Measurements from ENCODE around the gene CACNG1. TPM values are rescaled to one million over a fixed set of nuclear protein-coding genes. Genes with fewer than 3 reads are reported as not detected.

CACNG1 gene, protein sequence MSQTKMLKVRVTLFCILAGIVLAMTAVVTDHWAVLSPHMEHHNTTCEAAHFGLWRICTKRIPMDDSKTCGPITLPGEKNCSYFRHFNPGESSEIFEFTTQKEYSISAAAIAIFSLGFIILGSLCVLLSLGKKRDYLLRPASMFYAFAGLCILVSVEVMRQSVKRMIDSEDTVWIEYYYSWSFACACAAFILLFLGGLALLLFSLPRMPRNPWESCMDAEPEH
- not detected in 2 replicates for total RNA-seq

DNA sequence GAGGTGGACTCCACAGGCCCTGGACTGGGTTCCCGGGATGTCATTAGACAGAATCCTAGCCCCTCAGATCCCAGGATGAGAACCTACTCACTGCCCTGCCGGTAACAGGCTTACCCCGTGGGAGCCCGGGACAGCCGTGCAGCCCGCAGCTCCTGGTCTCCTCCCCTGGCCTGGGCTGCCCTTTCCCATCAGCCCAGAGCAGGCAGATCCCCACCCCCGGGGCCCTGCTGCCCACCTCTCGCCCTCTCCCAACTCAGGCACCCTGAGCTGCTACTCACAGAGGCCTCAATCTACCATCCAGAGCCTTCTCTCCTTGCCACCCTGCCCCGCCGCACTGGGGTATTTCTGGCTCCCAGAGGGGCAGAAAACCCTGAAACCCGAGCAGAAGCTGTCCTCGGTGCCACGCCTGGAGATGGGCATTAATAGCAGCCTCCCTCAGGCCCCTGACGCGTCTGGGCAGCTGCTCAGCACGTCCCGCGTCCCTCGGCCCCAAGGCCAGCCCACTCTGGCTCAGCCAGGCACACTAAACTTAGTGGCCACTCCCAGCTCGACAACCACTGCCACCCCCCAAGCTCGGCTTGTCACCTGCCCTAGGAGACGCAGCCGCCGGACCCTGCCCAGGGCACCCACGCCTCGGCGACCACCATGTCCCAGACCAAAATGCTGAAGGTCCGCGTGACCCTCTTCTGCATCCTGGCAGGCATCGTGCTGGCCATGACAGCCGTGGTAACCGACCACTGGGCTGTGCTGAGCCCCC is at the start of gene CACNG1:
CACNG1 (plus strand) TSS at position 539 of the 757 bp plus-strand sequence; CDS start at position 646, 107 bp downstream.
- Mint-ChIP-seq H3K9me3 (peaks cover 22% of the 10 kb centered on the region), H3K27me3 (ENCODE audit: insufficient read depth) (no peaks in the 10 kb centered on the region), H3K4me3 (no peak within 1 kb of the TSS), H3K36me3 (ENCODE audit: low read depth) (peaks cover 2% of the 10 kb centered on the region), H3K27ac (no peak within 1 kb of the TSS), H3K4me1 (ENCODE audit: low read depth) (no peaks in the 10 kb centered on the region)
- no peak for DNase-seq (ENCODE audit: low spot score)
- intact Hi-C loops (cut with micrococcal nuclease), result no loop called here

DNA sequence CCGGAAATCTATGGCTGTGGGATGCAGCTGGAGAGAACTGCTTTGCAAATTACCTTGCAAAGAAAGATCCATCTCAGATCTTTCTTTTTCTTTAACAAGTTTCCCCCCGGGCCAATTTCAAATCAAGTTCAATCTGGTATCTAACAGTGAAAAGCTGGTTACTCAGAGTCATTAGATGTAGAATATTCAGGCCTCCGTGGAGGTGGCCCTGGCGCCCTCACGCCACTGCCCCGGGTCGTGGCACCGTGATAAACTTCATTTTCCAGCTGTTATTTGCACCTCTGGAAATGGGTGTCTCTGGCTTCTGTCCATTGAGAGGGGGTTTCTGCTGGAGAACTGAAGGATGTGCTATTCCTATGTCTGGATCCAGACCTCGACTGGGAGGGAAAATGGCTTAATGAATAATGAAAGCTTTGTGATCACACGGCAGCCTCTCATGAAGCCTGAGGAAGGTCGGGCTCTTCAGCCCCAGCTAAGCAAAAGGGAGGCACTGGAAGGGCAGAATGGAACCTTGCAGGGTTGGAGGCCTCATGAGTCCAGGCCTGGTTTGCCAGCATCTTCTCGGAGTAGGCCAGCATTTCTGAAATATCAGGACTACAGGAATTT is 49.3 kb upstream of the CACNG1 start:
- no peaks in the 10 kb centered on the region for H3K9me3 Mint-ChIP-seq
- no peaks in the 10 kb centered on the region for H3K36me3 Mint-ChIP-seq (ENCODE audit: low read depth)
- peaks cover 4% of the 10 kb centered on the region for H3K27me3 Mint-ChIP-seq (ENCODE audit: insufficient read depth)
- no peak for DNase-seq (ENCODE audit: low spot score)
- no peaks in the 10 kb centered on the region for H3K4me1 Mint-ChIP-seq (ENCODE audit: low read depth)
- H3K27ac Mint-ChIP-seq, result no peak overlapping the region
- intact Hi-C loops (cut with micrococcal nuclease), result no loop called here
- no peak overlapping the region for H3K4me3 Mint-ChIP-seq

DNA sequence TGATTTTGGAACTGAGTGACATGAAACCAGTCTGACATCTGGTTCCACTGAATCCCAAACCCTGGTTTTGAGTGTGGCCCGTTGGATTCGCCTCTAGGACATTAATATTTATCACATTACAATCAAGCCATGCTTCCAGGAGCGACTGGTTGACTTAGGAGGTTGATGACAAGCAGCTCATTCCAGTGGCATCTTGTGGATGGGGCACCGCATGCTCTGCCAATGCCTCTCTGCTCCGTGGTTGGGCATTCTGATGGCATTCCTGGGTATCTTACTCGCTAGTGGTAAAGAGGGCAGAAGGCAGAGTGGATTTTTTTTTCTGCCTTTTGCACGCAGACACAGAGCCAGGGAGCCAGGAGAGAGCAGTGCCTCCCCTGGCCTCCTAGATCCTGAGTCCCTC is 48.4 kb upstream of the CACNG1 start:
- H3K4me3 Mint-ChIP-seq, result no peak overlapping the region
- H3K9me3 Mint-ChIP-seq, result no peaks in the 10 kb centered on the region
- intact Hi-C loops (cut with micrococcal nuclease), result no loop called here
- DNase-seq (ENCODE audit: low spot score), result no peak
- peaks cover 4% of the 10 kb centered on the region for H3K27me3 Mint-ChIP-seq (ENCODE audit: insufficient read depth)
- H3K27ac Mint-ChIP-seq, result no peak overlapping the region
- H3K36me3 Mint-ChIP-seq (ENCODE audit: low read depth), result no peaks in the 10 kb centered on the region
- no peaks in the 10 kb centered on the region for H3K4me1 Mint-ChIP-seq (ENCODE audit: low read depth)

DNA sequence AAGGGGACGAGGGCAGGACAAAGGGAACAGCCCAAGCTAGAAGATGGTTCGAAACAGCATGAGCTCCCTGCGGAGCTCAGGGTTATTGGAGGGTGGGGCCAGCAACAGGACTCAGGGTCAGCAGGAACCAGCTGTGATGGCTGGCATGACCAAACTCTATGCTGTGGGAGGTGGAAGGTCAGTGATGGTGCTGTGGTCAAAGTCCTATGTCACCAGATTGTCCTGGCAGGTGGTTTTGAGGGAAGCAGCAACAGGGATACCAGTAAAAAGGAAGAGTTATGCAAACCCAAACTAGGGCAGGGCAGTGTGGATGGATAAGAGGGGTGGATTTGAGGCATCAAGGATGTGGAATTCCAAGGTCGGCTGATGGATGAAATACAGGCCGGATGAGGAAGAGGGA is 47.4 kb upstream of the CACNG1 start:
- Mint-ChIP-seq H3K4me1 (ENCODE audit: low read depth) (no peaks in the 10 kb centered on the region), H3K27me3 (ENCODE audit: insufficient read depth) (peaks cover 5% of the 10 kb centered on the region), H3K4me3 (no peak overlapping the region), H3K27ac (no peak overlapping the region), H3K36me3 (ENCODE audit: low read depth) (no peaks in the 10 kb centered on the region), H3K9me3 (no peaks in the 10 kb centered on the region)
- no peak for DNase-seq (ENCODE audit: low spot score)
- intact Hi-C loops (cut with micrococcal nuclease), result no loop called here

GRCh38 chr17:67003231-67003630 is 41.1 kb upstream of the CACNG1 start:
- H3K36me3 Mint-ChIP-seq (ENCODE audit: low read depth), result no peaks in the 10 kb centered on the region
- no peak overlapping the region for H3K27ac Mint-ChIP-seq
- H3K4me3 Mint-ChIP-seq, result no peak overlapping the region
- no peaks in the 10 kb centered on the region for H3K9me3 Mint-ChIP-seq
- intact Hi-C loops (cut with micrococcal nuclease), result no loop called here
- no peak for DNase-seq (ENCODE audit: low spot score)
- peaks cover 12% of the 10 kb centered on the region for H3K27me3 Mint-ChIP-seq (ENCODE audit: insufficient read depth)
- no peaks in the 10 kb centered on the region for H3K4me1 Mint-ChIP-seq (ENCODE audit: low read depth)

DNA sequence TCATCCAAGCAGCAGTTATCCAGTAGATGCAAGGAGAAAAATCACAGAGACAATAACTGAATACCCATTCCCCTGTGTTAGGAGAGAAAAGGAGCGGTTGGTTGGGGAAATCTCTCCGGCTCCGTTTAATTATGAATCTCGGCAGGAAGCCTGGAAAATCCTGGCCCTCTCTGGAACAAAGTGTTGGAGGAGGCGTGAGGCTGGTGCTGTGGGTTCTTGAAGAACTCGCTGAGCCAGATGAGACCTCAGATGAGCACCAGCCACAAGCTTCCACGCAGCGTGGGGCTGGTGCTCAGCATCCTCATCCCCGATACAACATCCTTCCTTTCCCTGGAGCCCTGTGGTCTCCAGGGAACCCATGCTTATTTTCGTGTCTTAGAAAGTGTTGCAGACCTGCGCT is 40.2 kb upstream of the CACNG1 start:
- no peak overlapping the region for H3K27ac Mint-ChIP-seq
- intact Hi-C loops (cut with micrococcal nuclease), result no loop called here
- H3K27me3 Mint-ChIP-seq (ENCODE audit: insufficient read depth), result peaks cover 12% of the 10 kb centered on the region
- no peak for DNase-seq (ENCODE audit: low spot score)
- no peaks in the 10 kb centered on the region for H3K4me1 Mint-ChIP-seq (ENCODE audit: low read depth)
- no peak overlapping the region for H3K4me3 Mint-ChIP-seq
- H3K9me3 Mint-ChIP-seq, result no peaks in the 10 kb centered on the region
- no peaks in the 10 kb centered on the region for H3K36me3 Mint-ChIP-seq (ENCODE audit: low read depth)

GRCh38 chr17:67007266-67007665 is 37.1 kb upstream of the CACNG1 start:
- Mint-ChIP-seq H3K4me1 (ENCODE audit: low read depth) (no peaks in the 10 kb centered on the region), H3K27me3 (ENCODE audit: insufficient read depth) (peaks cover 13% of the 10 kb centered on the region), H3K27ac (no peak overlapping the region), H3K4me3 (no peak overlapping the region), H3K36me3 (ENCODE audit: low read depth) (no peaks in the 10 kb centered on the region), H3K9me3 (no peaks in the 10 kb centered on the region)
- DNase-seq (ENCODE audit: low spot score), result no peak
- intact Hi-C loops (cut with micrococcal nuclease), result no loop called here

- H3K4me1 Mint-ChIP-seq (ENCODE audit: low read depth), result no peaks in the 10 kb centered on the region
- H3K4me3 Mint-ChIP-seq, result no peak overlapping the region
- no peaks in the 10 kb centered on the region for H3K36me3 Mint-ChIP-seq (ENCODE audit: low read depth)
- H3K27me3 Mint-ChIP-seq (ENCODE audit: insufficient read depth), result peaks cover 9% of the 10 kb centered on the region
- no peak overlapping the region for H3K27ac Mint-ChIP-seq
- no peak for DNase-seq (ENCODE audit: low spot score)
- no peaks in the 10 kb centered on the region for H3K9me3 Mint-ChIP-seq
- intact Hi-C loops (cut with micrococcal nuclease), result no loop called here
These were observed 36.3 kb upstream of the CACNG1 start for GRCh38 chr17:67008101-67008500.

- Mint-ChIP-seq H3K4me3 (no peak overlapping the region), H3K27me3 (ENCODE audit: insufficient read depth) (peaks cover 3% of the 10 kb centered on the region), H3K9me3 (no peaks in the 10 kb centered on the region), H3K36me3 (ENCODE audit: low read depth) (no peaks in the 10 kb centered on the region), H3K4me1 (ENCODE audit: low read depth) (no peaks in the 10 kb centered on the region), H3K27ac (no peak overlapping the region)
- DNase-seq (ENCODE audit: low spot score), result no peak
- intact Hi-C loops (cut with micrococcal nuclease), result no loop called here
These were observed 32.7 kb upstream of the CACNG1 start for GRCh38 chr17:67011527-67012175.

GRCh38 chr17:67013891-67014290 is 30.5 kb upstream of the CACNG1 start:
- peaks cover 3% of the 10 kb centered on the region for H3K27me3 Mint-ChIP-seq (ENCODE audit: insufficient read depth)
- no peak overlapping the region for H3K27ac Mint-ChIP-seq
- DNase-seq (ENCODE audit: low spot score), result no peak
- no peaks in the 10 kb centered on the region for H3K4me1 Mint-ChIP-seq (ENCODE audit: low read depth)
- no peaks in the 10 kb centered on the region for H3K9me3 Mint-ChIP-seq
- H3K36me3 Mint-ChIP-seq (ENCODE audit: low read depth), result no peaks in the 10 kb centered on the region
- intact Hi-C loops (cut with micrococcal nuclease), result no loop called here
- no peak overlapping the region for H3K4me3 Mint-ChIP-seq

- no peaks in the 10 kb centered on the region for H3K36me3 Mint-ChIP-seq (ENCODE audit: low read depth)
- no peaks in the 10 kb centered on the region for H3K27me3 Mint-ChIP-seq (ENCODE audit: insufficient read depth)
- H3K4me3 Mint-ChIP-seq, result no peak overlapping the region
- DNase-seq (ENCODE audit: low spot score), result no peak
- intact Hi-C loops (cut with micrococcal nuclease), result no loop called here
- H3K27ac Mint-ChIP-seq, result no peak overlapping the region
- no peaks in the 10 kb centered on the region for H3K4me1 Mint-ChIP-seq (ENCODE audit: low read depth)
- H3K9me3 Mint-ChIP-seq, result no peaks in the 10 kb centered on the region
These were observed 29.4 kb upstream of the CACNG1 start for GRCh38 chr17:67015001-67015400.

DNA sequence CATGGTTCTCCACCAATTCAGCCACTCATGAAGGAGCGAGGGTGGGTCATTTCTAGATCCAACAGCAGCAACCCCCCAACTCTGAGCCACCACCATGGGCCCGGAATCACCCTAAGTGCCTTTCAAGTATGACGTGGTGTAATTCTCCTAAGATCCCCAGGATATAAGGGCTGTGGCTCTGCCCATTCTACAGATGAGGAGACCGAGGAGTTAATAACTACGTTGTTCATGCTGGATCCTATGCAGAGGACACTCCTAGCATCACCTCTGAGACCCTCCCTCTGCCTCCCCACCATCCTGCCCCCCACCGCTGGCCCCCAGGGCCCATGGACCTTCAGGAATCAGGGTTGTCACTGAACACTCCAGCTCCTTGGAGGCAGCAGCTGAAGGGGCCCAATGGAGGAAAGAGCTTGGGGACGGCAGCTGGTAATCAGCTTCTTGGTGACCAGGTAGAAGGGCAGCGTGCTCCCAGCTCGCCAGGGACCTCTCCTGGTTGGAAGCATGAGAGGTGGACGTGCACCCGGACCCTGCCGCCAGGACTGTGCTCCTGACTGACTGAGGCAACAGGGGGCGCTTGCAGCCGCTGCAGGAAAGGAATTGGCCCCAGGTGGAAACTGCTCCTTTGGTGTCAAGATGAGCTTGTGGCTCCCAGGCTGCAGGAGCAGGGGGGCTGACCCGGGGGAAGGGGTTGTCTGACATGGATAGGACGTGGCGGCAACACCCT is 28.2 kb upstream of the CACNG1 start:
- H3K27me3 Mint-ChIP-seq (ENCODE audit: insufficient read depth), result no peaks in the 10 kb centered on the region
- intact Hi-C loops (cut with micrococcal nuclease), result no loop called here
- H3K4me1 Mint-ChIP-seq (ENCODE audit: low read depth), result no peaks in the 10 kb centered on the region
- H3K9me3 Mint-ChIP-seq, result no peaks in the 10 kb centered on the region
- H3K36me3 Mint-ChIP-seq (ENCODE audit: low read depth), result no peaks in the 10 kb centered on the region
- no peak for DNase-seq (ENCODE audit: low spot score)
- no peak overlapping the region for H3K4me3 Mint-ChIP-seq
- H3K27ac Mint-ChIP-seq, result no peak overlapping the region
